HepG2 (cell line): ENCODE measurements around the gene ENTPD2. TPM values are rescaled to one million over a fixed set of nuclear protein-coding genes. Genes with fewer than 3 reads are reported as not detected.

Source experiments
- ELK4 ChIP-seq: sonication (generic); formaldehyde crosslinking; IDR thresholded peaks from 2 replicates; pipeline ENCODE4 v1.9.0; 2021; ENCODE audit warnings: missing genetic modification reagents, borderline replicate concordance
- GMEB1 ChIP-seq: sonication (generic); formaldehyde crosslinking; IDR thresholded peaks from 2 replicates; pipeline ENCODE4 v1.5.1; 2020; ENCODE audit warnings: missing genetic modification reagents, mild to moderate bottlenecking, borderline replicate concordance
- HCFC1 ChIP-seq: fragments of 150-350 bp; IDR thresholded peaks from 2 replicates; pipeline ENCODE4 v1.6.1; 2014; ENCODE audit warnings: low read depth, low read length
- HHEX ChIP-seq: IDR thresholded peaks from 2 replicates; pipeline ENCODE4 v1.6.1; 2016; ENCODE audit warnings: control low read depth
- KLF9 ChIP-seq: IDR thresholded peaks from 2 replicates; pipeline ENCODE4 v1.6.1; 2016; ENCODE audit warnings: low read depth
- MTERF4 ChIP-seq: sonication (generic); formaldehyde crosslinking; IDR thresholded peaks from 2 replicates; pipeline ENCODE4 v1.8.0; 2023; ENCODE audit warnings: mild to moderate bottlenecking, missing genetic modification reagents
- NCOA2 ChIP-seq: sonication (generic); formaldehyde crosslinking; IDR thresholded peaks from 2 replicates; pipeline ENCODE4 v1.8.0; 2022; ENCODE audit warnings: inconsistent platforms
- NR2C2 ChIP-seq: sonication (generic); formaldehyde crosslinking; IDR thresholded peaks from 2 replicates; pipeline ENCODE4 v1.4.0; 2020; ENCODE audit warnings: missing genetic modification reagents, mild to moderate bottlenecking, moderate library complexity, borderline replicate concordance
- NRL ChIP-seq: sonication (generic); formaldehyde crosslinking; IDR thresholded peaks from 2 replicates; pipeline ENCODE4 v1.5.0; 2020; ENCODE audit warnings: missing genetic modification reagents, mild to moderate bottlenecking, moderate library complexity, borderline replicate concordance
- RBAK ChIP-seq: sonication (generic); formaldehyde crosslinking; IDR thresholded peaks from 2 replicates; pipeline ENCODE4 v1.5.1; 2020; ENCODE audit warnings: mild to moderate bottlenecking, missing genetic modification reagents
- SIX1 ChIP-seq: sonication (generic); formaldehyde crosslinking; IDR thresholded peaks from 2 replicates; pipeline ENCODE4 v1.4.0; 2020; ENCODE audit warnings: missing genetic modification reagents, borderline replicate concordance
- SRSF1 ChIP-seq: fragments of 200-400 bp; formaldehyde crosslinking; optimal IDR thresholded peaks from 2 replicates; pipeline ENCODE3; 2017; ENCODE audit warnings: mild to moderate bottlenecking, low read depth, low read length, moderate library complexity
- ZMYM4 ChIP-seq: sonication (generic); formaldehyde crosslinking; IDR thresholded peaks from 2 replicates; pipeline ENCODE4 v1.8.1; 2023; ENCODE audit warnings: mild to moderate bottlenecking, missing genetic modification reagents
- ZNF609 ChIP-seq: sonication (generic); formaldehyde crosslinking; IDR thresholded peaks from 2 replicates; pipeline ENCODE4 v1.4.0; 2020; ENCODE audit warnings: mild to moderate bottlenecking, missing genetic modification reagents, borderline replicate concordance
- polyA plus RNA-seq, 8 experiments: library from polyadenylated mRNA; depleted of rRNA in 3 of 8; stranded (reverse) in 7 of 8; unstranded in 1 of 8; fragments of >200 nt; fragmentation: Illumina TruSeq in 4 of 8; extraction: Trizol in 4 of 8; gene quantifications; 2 replicates each; pipeline versions ENCODE4 v1.2.1 to v1.2.3, GENCODE V29; 2011 to 2016; ENCODE audit warnings: low read depth in 4 of 8, missing spikeins in 1 of 8, mixed read lengths in 1 of 8; ENCODE audit not compliant: insufficient read depth in 1 of 8
- total RNA-seq, 5 experiments: library from RNA; depleted of rRNA; stranded (reverse); fragments of >200 nt; fragmentation: Illumina TruSeq; extraction: Trizol; gene quantifications; 2 replicates each; pipeline ENCODE4 v1.2.3, GENCODE V29; 2016; ENCODE audit warnings: low read depth in 1 of 5
- TF ChIP-seq, protein P1 (sequence below): sonication (generic); formaldehyde crosslinking; IDR thresholded peaks from 2 replicates; pipeline ENCODE4 v1.4.0; 2020; ENCODE audit warnings: low read depth, missing genetic modification reagents

The ENTPD2 gene
- total and polyA plus RNA-seq, 2 of the 13 experiments (the other 11 are each of a cell fraction or from before 2014, with no cell fraction given): 0.95 to 3.2 TPM

GRCh38 chr9:137067860-137068538 lies 14.1 kb upstream of the ENTPD2 start (continued):
- TF ChIP-seq ZMYM4 (CRISPR knock-in tag): peak; percentile 37; the same call in 1 of the 2 replicates
- no peak for TF ChIP-seq KLF9 (CRISPR knock-in tag)
- no peak for TF ChIP-seq NRL (CRISPR knock-in tag)
- TF ChIP-seq RBAK (CRISPR knock-in tag): no peak
- TF ChIP-seq NCOA2 (CRISPR knock-in tag): no peak
- TF ChIP-seq NR2C2 (CRISPR knock-in tag): no peak
- TF ChIP-seq MTERF4 (CRISPR knock-in tag): no peak
- TF ChIP-seq SIX1: no peak
- TF ChIP-seq GMEB1 (CRISPR knock-in tag): 0 out of 2 replicates have a peak, but pooled peaks have one; percentile 2
- TF ChIP-seq, protein P1, sequence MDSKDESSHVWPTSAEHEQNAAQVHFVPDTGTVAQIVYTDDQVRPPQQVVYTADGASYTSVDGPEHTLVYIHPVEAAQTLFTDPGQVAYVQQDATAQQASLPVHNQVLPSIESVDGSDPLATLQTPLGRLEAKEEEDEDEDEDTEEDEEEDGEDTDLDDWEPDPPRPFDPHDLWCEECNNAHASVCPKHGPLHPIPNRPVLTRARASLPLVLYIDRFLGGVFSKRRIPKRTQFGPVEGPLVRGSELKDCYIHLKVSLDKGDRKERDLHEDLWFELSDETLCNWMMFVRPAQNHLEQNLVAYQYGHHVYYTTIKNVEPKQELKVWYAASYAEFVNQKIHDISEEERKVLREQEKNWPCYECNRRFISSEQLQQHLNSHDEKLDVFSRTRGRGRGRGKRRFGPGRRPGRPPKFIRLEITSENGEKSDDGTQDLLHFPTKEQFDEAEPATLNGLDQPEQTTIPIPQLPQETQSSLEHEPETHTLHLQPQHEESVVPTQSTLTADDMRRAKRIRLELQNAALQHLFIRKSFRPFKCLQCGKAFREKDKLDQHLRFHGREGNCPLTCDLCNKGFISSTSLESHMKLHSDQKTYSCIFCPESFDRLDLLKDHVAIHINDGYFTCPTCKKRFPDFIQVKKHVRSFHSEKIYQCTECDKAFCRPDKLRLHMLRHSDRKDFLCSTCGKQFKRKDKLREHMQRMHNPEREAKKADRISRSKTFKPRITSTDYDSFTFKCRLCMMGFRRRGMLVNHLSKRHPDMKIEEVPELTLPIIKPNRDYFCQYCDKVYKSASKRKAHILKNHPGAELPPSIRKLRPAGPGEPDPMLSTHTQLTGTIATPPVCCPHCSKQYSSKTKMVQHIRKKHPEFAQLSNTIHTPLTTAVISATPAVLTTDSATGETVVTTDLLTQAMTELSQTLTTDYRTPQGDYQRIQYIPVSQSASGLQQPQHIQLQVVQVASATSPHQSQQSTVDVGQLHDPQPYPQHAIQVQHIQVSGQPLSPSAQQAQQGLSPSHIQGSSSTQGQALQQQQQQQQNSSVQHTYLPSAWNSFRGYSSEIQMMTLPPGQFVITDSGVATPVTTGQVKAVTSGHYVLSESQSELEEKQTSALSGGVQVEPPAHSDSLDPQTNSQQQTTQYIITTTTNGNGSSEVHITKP (CRISPR knock-in tag): no peak
- TF ChIP-seq ZNF609 (CRISPR knock-in tag): no peak
- no peak for TF ChIP-seq SRSF1
- TF ChIP-seq HHEX: no peak
- TF ChIP-seq HCFC1: no peak
- no peak for TF ChIP-seq ELK4 (CRISPR knock-in tag)
